CD14-positive monocyte (primary cell): ENCODE measurements around the gene KIAA1328. TPM values are rescaled to one million over a fixed set of nuclear protein-coding genes. Genes with fewer than 3 reads are reported as not detected.

Experiments
- DNase-seq, 3 donors: peaks; one replicate each; pipeline ENCODE4 v3.0.0-alpha.2; 2011 to 2022
- H2AFZ ChIP-seq: 2 replicates; pipeline ENCODE4 v1.6.0; 2012; ENCODE audit warnings: mild to moderate bottlenecking, low read depth, low read length, inconsistent platforms; ENCODE audit not compliant: insufficient read depth, poor library complexity, severe bottlenecking
- H3K27ac ChIP-seq, 2 donors: 1 replicate in 1 of 2; 2 replicates in 1 of 2; pipeline ENCODE4 v1.5.1; 2012 to 2013; ENCODE audit warnings: low read length in 2 of 2, control low read depth in 1 of 2, inconsistent platforms in 1 of 2, low read depth in 1 of 2, mild to moderate bottlenecking in 1 of 2
- H3K27me3 ChIP-seq, 2 donors: one replicate each; pipeline versions ENCODE4 v1.6.0 to v1.6.1; 2011 to 2013; ENCODE audit warnings: low read length in 2 of 2; ENCODE audit not compliant: control insufficient read depth in 2 of 2, insufficient read depth in 2 of 2
- H3K36me3 ChIP-seq, 2 donors: replicated peaks in 1 of 2; 1 replicate in 1 of 2; 2 replicates in 1 of 2; pipeline versions ENCODE4 v1.5.1 to v1.6.1; 2012 to 2013; ENCODE audit warnings: low read length in 2 of 2, control low read depth in 1 of 2, inconsistent platforms in 1 of 2, mild to moderate bottlenecking in 1 of 2; ENCODE audit not compliant: insufficient read depth in 2 of 2, control insufficient read depth in 1 of 2
- H3K4me1 ChIP-seq, 2 donors: 1 replicate in 1 of 2; 2 replicates in 1 of 2; pipeline versions ENCODE4 v1.5.1 to v1.6.1; 2012 to 2013; ENCODE audit warnings: low read length in 2 of 2, control low read depth in 1 of 2, inconsistent platforms in 1 of 2, mild to moderate bottlenecking in 1 of 2, moderate library complexity in 1 of 2; ENCODE audit not compliant: insufficient read depth in 2 of 2, control insufficient read depth in 1 of 2
- H3K4me2 ChIP-seq: replicated peaks from 2 replicates; pipeline ENCODE3; 2012; ENCODE audit warnings: low read length, moderate library complexity, mild to moderate bottlenecking; ENCODE audit not compliant: poor library complexity, severe bottlenecking; ENCODE audit errors: extremely low read depth
- H3K4me3 ChIP-seq, 3 experiments: fragments of 200-600 bp in 1 of 3; sonication (generic) in 1 of 3; replicated peaks in 1 of 3; 1 replicate in 2 of 3; 2 replicates in 1 of 3; pipeline ENCODE4 v1.5.1; 2011 to 2013; ENCODE audit warnings: low read length in 3 of 3, mild to moderate bottlenecking in 3 of 3, control low read depth in 2 of 3, low read depth in 2 of 3, inconsistent platforms in 1 of 3, moderate library complexity in 1 of 3
- H3K79me2 ChIP-seq: 2 replicates; pipeline ENCODE4 v1.6.0; 2012; ENCODE audit warnings: mild to moderate bottlenecking, control low read depth, inconsistent platforms, low read length, moderate library complexity; ENCODE audit not compliant: insufficient read depth
- H3K9ac ChIP-seq: 2 replicates; pipeline ENCODE4 v1.6.0; 2017; ENCODE audit warnings: low read length, mild to moderate bottlenecking; ENCODE audit not compliant: insufficient read depth, poor library complexity, severe bottlenecking
- H3K9me3 ChIP-seq, 2 donors: replicated peaks in 1 of 2; 1 replicate in 1 of 2; 2 replicates in 1 of 2; pipeline versions ENCODE4 v1.5.1 to v1.6.1; 2012 to 2013; ENCODE audit warnings: low read length in 2 of 2, control low read depth in 1 of 2; ENCODE audit not compliant: control insufficient read depth in 1 of 2, insufficient read depth in 1 of 2
- H4K20me1 ChIP-seq: 2 replicates; pipeline ENCODE4 v1.6.0; 2012; ENCODE audit warnings: mild to moderate bottlenecking, low read length, control low read depth, moderate library complexity; ENCODE audit not compliant: insufficient read depth
- H3K27ac Mint-ChIP-seq, 7 donors: one replicate each; pipeline ENCODE4 v1.8.0; 2020; ENCODE audit warnings: mild to moderate bottlenecking in 7 of 7, mixed read lengths in 7 of 7, moderate library complexity in 6 of 7, inconsistent platforms in 2 of 7
- H3K27me3 Mint-ChIP-seq, 3 donors: one replicate each; pipeline ENCODE4 v1.8.0; 2021 to 2022; ENCODE audit warnings: low read depth in 3 of 3, mild to moderate bottlenecking in 3 of 3, mixed read lengths in 3 of 3, moderate library complexity in 3 of 3, inconsistent platforms in 1 of 3
- H3K36me3 Mint-ChIP-seq, 2 donors: one replicate each; pipeline ENCODE4 v1.8.0; 2020; ENCODE audit warnings: mixed read lengths in 2 of 2, inconsistent platforms in 1 of 2, mild to moderate bottlenecking in 1 of 2
- H3K4me1 Mint-ChIP-seq: one replicate; pipeline ENCODE4 v1.8.0; 2020; ENCODE audit warnings: mild to moderate bottlenecking, mixed read lengths
- H3K4me3 Mint-ChIP-seq, 2 donors: one replicate each; pipeline ENCODE4 v1.8.0; 2020; ENCODE audit warnings: mild to moderate bottlenecking in 2 of 2, mixed read lengths in 2 of 2, moderate library complexity in 1 of 2
- H3K9me3 Mint-ChIP-seq, 7 donors: one replicate each; pipeline ENCODE4 v1.8.0; 2020 to 2022; ENCODE audit warnings: mixed read lengths in 7 of 7, mild to moderate bottlenecking in 6 of 7, moderate library complexity in 6 of 7, inconsistent platforms in 2 of 7
- WGBS: methylation state at CpG from one replicate; pipeline ENCODE4 v1.1.5; 2013; ENCODE audit warnings: missing lambda C conversion rate; ENCODE audit not compliant: insufficient coverage; 5-methylcytosine and 5-hydroxymethylcytosine counted together
- intact Hi-C, 2 donors: fragments of 100-400 bp; cut with micrococcal nuclease; formaldehyde crosslinking; loops; one replicate each; pipeline versions ENCODE4 v1.15.0 to v1.15.1; 2023
- polyA plus RNA-seq, 3 donors: library from polyadenylated mRNA; depleted of rRNA in 1 of 3; unstranded in 2 of 3; stranded (reverse) in 1 of 3; fragments of 300-500 nt in 2 of 3; fragments of >200 nt in 1 of 3; fragmentation: Illumina TruSeq in 2 of 3; gene quantifications; 1 replicate in 2 of 3; 2 replicates in 1 of 3; pipeline ENCODE4 v1.2.3, GENCODE V29; 2012 to 2021
- TF ChIP-seq, protein P1 (sequence below): fragments of 200-600 bp; IDR thresholded peaks from one replicate; pipeline ENCODE4 v1.8.0; 2022; ENCODE audit warnings: antibody characterized with exemption, mild to moderate bottlenecking

The KIAA1328 gene
- polyA plus RNA-seq, 3 donors, result 3.7 to 3.9 (median 3.8) TPM

DNA sequence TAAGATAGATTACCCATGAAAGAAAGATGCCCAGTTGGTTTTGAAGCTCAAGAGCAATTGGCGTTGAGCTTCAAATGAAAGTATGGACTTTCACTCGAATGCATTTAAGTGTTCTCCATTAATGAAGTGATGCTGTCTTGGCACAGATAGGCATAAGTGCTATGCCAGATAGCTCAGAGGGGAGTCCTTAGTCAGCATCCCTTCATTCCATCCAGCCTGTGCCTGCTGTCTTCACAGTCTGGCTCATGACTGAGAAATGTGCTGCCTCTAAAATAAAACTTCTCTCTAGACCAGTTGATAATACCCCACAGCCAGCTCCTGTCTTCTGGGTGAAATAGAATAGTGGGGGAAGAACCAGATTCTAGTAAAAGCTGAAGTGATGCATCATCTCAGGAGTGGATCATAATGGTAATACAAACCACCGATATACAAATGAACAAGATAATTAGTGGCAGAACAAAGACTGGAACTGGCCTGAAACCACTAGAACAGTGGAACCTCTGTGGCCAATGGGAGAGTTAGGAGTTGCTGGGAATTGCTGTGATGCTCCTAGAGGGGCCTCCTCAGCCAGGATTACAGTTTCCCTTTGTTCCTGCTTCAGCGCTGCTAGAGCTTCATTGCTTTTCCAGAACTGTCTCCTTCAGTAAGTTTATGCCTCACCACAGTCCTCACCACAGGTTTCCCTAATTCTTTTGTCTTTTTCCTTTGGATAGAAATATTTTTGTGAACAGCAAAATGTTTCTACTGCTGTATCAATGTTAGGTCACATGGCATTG, 359.3 kb downstream of the KIAA1328 start:
- Histone ChIP-seq H3K4me1 (no peaks in the 10 kb centered on the region), H4K20me1 (no peaks in the 10 kb centered on the region), H3K27ac (no peak overlapping the region), H3K27me3 (no peaks in the 10 kb centered on the region), H2AFZ (no peak overlapping the region), H3K4me3 (no peak overlapping the region), H3K9ac (no peak overlapping the region), H3K79me2 (no peaks in the 10 kb centered on the region), H3K36me3 (no peaks in the 10 kb centered on the region), H3K4me2 (no peak overlapping the region), H3K9me3 (no peaks in the 10 kb centered on the region)
- H3K4me1 Mint-ChIP-seq, result no peaks in the 10 kb centered on the region
- DNase-seq, result no peak
- TF ChIP-seq, protein P1, sequence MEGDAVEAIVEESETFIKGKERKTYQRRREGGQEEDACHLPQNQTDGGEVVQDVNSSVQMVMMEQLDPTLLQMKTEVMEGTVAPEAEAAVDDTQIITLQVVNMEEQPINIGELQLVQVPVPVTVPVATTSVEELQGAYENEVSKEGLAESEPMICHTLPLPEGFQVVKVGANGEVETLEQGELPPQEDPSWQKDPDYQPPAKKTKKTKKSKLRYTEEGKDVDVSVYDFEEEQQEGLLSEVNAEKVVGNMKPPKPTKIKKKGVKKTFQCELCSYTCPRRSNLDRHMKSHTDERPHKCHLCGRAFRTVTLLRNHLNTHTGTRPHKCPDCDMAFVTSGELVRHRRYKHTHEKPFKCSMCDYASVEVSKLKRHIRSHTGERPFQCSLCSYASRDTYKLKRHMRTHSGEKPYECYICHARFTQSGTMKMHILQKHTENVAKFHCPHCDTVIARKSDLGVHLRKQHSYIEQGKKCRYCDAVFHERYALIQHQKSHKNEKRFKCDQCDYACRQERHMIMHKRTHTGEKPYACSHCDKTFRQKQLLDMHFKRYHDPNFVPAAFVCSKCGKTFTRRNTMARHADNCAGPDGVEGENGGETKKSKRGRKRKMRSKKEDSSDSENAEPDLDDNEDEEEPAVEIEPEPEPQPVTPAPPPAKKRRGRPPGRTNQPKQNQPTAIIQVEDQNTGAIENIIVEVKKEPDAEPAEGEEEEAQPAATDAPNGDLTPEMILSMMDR, result no peak
- peaks cover 0 to 2% (median 0%) of the 10 kb centered on the region in 3 donors for H3K27me3 Mint-ChIP-seq
- no peak overlapping the region for H3K27ac Mint-ChIP-seq
- H3K9me3 Mint-ChIP-seq, result peaks cover 2 to 10% (median 6%) of the 10 kb centered on the region in 7 donors
- 100% methylated on average over 3 of the region's 4 CpGs for WGBS
- H3K4me3 Mint-ChIP-seq, result no peak overlapping the region
- H3K36me3 Mint-ChIP-seq, result no peaks in the 10 kb centered on the region
- intact Hi-C loops, result no loop called here

DNA sequence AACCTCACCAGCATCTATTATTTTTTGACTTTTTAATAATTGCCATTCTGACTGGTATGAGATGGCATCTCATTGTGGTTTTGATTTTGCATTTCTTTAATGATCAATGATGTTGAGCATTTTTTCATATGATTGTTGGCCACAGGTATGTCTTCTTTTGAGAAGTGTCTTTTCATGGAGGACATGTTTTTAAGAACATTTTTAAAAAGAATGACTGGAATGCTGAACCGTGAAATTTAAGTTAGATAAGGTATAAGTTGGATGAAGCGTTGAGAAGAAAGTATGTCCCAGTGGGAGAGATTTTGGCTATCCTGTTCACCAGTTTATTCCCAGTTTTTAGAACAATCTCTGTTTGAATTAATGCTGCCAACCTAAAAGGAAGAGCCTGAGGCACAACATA, 370.8 kb downstream of the KIAA1328 start:
- Histone ChIP-seq H2AFZ (no peak overlapping the region), H3K4me3 (no peak overlapping the region), H3K36me3 (no peaks in the 10 kb centered on the region), H3K9ac (no peak overlapping the region), H3K4me1 (no peaks in the 10 kb centered on the region), H3K9me3 (peaks cover 1 to 6% of the 10 kb centered on the region in 2 donors), H3K4me2 (no peak overlapping the region), H3K79me2 (no peaks in the 10 kb centered on the region), H4K20me1 (no peaks in the 10 kb centered on the region), H3K27me3 (no peaks in the 10 kb centered on the region), H3K27ac (no peak overlapping the region)
- 100% methylated on average over 1 of the region's 2 CpGs for WGBS
- no peak for DNase-seq
- H3K27me3 Mint-ChIP-seq, result no peaks in the 10 kb centered on the region
- TF ChIP-seq, protein P1, result no peak
- no peak overlapping the region for H3K4me3 Mint-ChIP-seq
- peaks cover 6 to 23% (median 10%) of the 10 kb centered on the region in 7 donors for H3K9me3 Mint-ChIP-seq
- H3K4me1 Mint-ChIP-seq, result no peaks in the 10 kb centered on the region
- H3K36me3 Mint-ChIP-seq, result no peaks in the 10 kb centered on the region
- no peak overlapping the region for H3K27ac Mint-ChIP-seq
- intact Hi-C loops, result no loop called here
